H9 (cell line): ENCODE measurements around the gene SLC8B1. TPM values are rescaled to one million over a fixed set of nuclear protein-coding genes. Genes with fewer than 3 reads are reported as not detected.

Experiments used
- DNase-seq: peaks from one replicate; pipeline ENCODE4 v3.0.0-alpha.2; 2017
- H2AFZ ChIP-seq: one replicate; pipeline ENCODE4 v1.6.1; 2013; ENCODE audit warnings: mild to moderate bottlenecking, low read length, control low read depth, moderate library complexity
- H2AK5ac ChIP-seq: 2 replicates; pipeline ENCODE4 v1.6.1; 2013; ENCODE audit warnings: low read length, control low read depth, mixed read lengths; ENCODE audit not compliant: insufficient read length
- H2BK120ac ChIP-seq: one replicate; pipeline ENCODE4 v1.6.1; 2013; ENCODE audit warnings: low read depth, mild to moderate bottlenecking, low read length, control low read depth, inconsistent platforms; ENCODE audit not compliant: poor library complexity, severe bottlenecking
- H2BK12ac ChIP-seq: 2 replicates; pipeline ENCODE4 v1.6.1; 2013; ENCODE audit warnings: low read length, control low read depth, mixed read lengths, low read depth; ENCODE audit not compliant: insufficient read length
- H2BK15ac ChIP-seq: 2 replicates; pipeline ENCODE4 v1.6.1; 2013; ENCODE audit warnings: low read depth, low read length, control low read depth
- H2BK20ac ChIP-seq: one replicate; pipeline ENCODE4 v1.6.1; 2013; ENCODE audit warnings: low read depth, mild to moderate bottlenecking, low read length, control low read depth, inconsistent platforms; ENCODE audit not compliant: poor library complexity, severe bottlenecking
- H2BK5ac ChIP-seq: 2 replicates; pipeline ENCODE4 v1.6.1; 2013; ENCODE audit warnings: low read length, control low read depth, mixed read lengths; ENCODE audit not compliant: insufficient read length
- H3K14ac ChIP-seq: 2 replicates; pipeline ENCODE4 v1.6.1; 2013; ENCODE audit warnings: low read length, control low read depth; ENCODE audit not compliant: insufficient read depth
- H3K18ac ChIP-seq: 2 replicates; pipeline ENCODE4 v1.6.1; 2013; ENCODE audit warnings: low read depth, mild to moderate bottlenecking, mixed read lengths, low read length, control low read depth; ENCODE audit not compliant: insufficient read length
- H3K23ac ChIP-seq: 2 replicates; pipeline ENCODE4 v1.6.1; 2013; ENCODE audit warnings: low read length, control low read depth, mixed read lengths, low read depth; ENCODE audit not compliant: insufficient read length
- H3K23me2 ChIP-seq: 2 replicates; pipeline ENCODE4 v1.6.1; 2013; ENCODE audit warnings: low read depth, mild to moderate bottlenecking, mixed read lengths, low read length, control low read depth; ENCODE audit not compliant: insufficient read length, poor library complexity, severe bottlenecking
- H3K27ac ChIP-seq: 2 replicates; pipeline ENCODE4 v1.5.1; 2013; ENCODE audit warnings: low read length, control low read depth, mixed read lengths, low read depth; ENCODE audit not compliant: insufficient read length
- H3K27me3 ChIP-seq: 2 replicates; pipeline ENCODE4 v1.6.1; 2013; ENCODE audit warnings: low read length, control low read depth, inconsistent platforms; ENCODE audit not compliant: insufficient read depth
- H3K4ac ChIP-seq: 2 replicates; pipeline ENCODE4 v1.6.1; 2013; ENCODE audit warnings: low read depth, mild to moderate bottlenecking, control low read depth, inconsistent platforms, low read length, moderate library complexity
- H3K4me1 ChIP-seq: 2 replicates; pipeline ENCODE4 v1.6.1; 2013; ENCODE audit warnings: low read length, control low read depth, inconsistent platforms; ENCODE audit not compliant: insufficient read depth
- H3K4me2 ChIP-seq: 2 replicates; pipeline ENCODE4 v1.6.1; 2013; ENCODE audit warnings: low read length, control low read depth, mixed read lengths; ENCODE audit not compliant: insufficient read length, insufficient read depth
- H3K56ac ChIP-seq: 2 replicates; pipeline ENCODE4 v1.6.1; 2013; ENCODE audit warnings: low read depth, mild to moderate bottlenecking, mixed read lengths, low read length, control low read depth; ENCODE audit not compliant: insufficient read length
- H3K79me1 ChIP-seq: 2 replicates; pipeline ENCODE4 v1.6.1; 2013; ENCODE audit warnings: low read depth, mild to moderate bottlenecking, moderate library complexity, low read length, control low read depth, inconsistent platforms; ENCODE audit not compliant: insufficient read depth, poor library complexity, severe bottlenecking
- H3K79me2 ChIP-seq: 2 replicates; pipeline ENCODE4 v1.6.1; 2013; ENCODE audit warnings: low read length, control low read depth, inconsistent platforms; ENCODE audit not compliant: insufficient read depth
- H3K9ac ChIP-seq: 2 replicates; pipeline ENCODE4 v1.6.1; 2013; ENCODE audit warnings: low read length, control low read depth, mixed read lengths; ENCODE audit not compliant: insufficient read length; ENCODE audit errors: extremely low read depth
- H3K9me3 ChIP-seq: one replicate; pipeline ENCODE4 v1.6.1; 2013; ENCODE audit warnings: low read depth, low read length, inconsistent platforms; ENCODE audit not compliant: control insufficient read depth
- H3T11ph ChIP-seq: one replicate; pipeline ENCODE4 v1.6.1; 2013; ENCODE audit warnings: mild to moderate bottlenecking, low read length, control low read depth, inconsistent platforms
- H4K20me1 ChIP-seq: one replicate; pipeline ENCODE4 v1.6.1; 2013; ENCODE audit not compliant: control insufficient read depth, insufficient read length, insufficient read depth
- H4K5ac ChIP-seq: 2 replicates; pipeline ENCODE4 v1.6.1; 2013; ENCODE audit warnings: low read depth, mild to moderate bottlenecking, mixed read lengths, low read length, control low read depth; ENCODE audit not compliant: insufficient read length
- H4K8ac ChIP-seq: replicated peaks from 2 replicates; pipeline ENCODE4 v1.6.1; 2013; ENCODE audit warnings: low read length, control low read depth, mixed read lengths, low read depth; ENCODE audit not compliant: insufficient read length
- H4K91ac ChIP-seq: 2 replicates; pipeline ENCODE4 v1.6.1; 2013; ENCODE audit warnings: low read depth, mild to moderate bottlenecking, moderate library complexity, mixed read lengths, low read length, control low read depth; ENCODE audit not compliant: insufficient read length
- H3K27ac Mint-ChIP-seq, 3 experiments: 2 replicates in 2 of 3; 3 replicates in 1 of 3; pipeline ENCODE4 v1.8.0; 2020 to 2021; ENCODE audit warnings: mixed read lengths in 3 of 3, mild to moderate bottlenecking in 1 of 3, moderate library complexity in 1 of 3
- H3K27me3 Mint-ChIP-seq: 2 replicates; pipeline ENCODE4 v1.8.0; 2021; ENCODE audit warnings: low read depth, mild to moderate bottlenecking, moderate library complexity, mixed read lengths
- H3K36me3 Mint-ChIP-seq, 3 experiments: 2 replicates in 2 of 3; 3 replicates in 1 of 3; pipeline ENCODE4 v1.8.0; 2020 to 2021; ENCODE audit warnings: low read depth in 3 of 3, mixed read lengths in 3 of 3; ENCODE audit not compliant: insufficient read depth in 1 of 3
- H3K4me1 Mint-ChIP-seq, 2 experiments: 2 replicates each; pipeline ENCODE4 v1.8.0; 2020; ENCODE audit warnings: mixed read lengths in 2 of 2
- H3K4me3 Mint-ChIP-seq, 2 experiments: 2 replicates in 1 of 2; 3 replicates in 1 of 2; pipeline ENCODE4 v1.8.0; 2020 to 2021; ENCODE audit warnings: mild to moderate bottlenecking in 2 of 2, mixed read lengths in 2 of 2, moderate library complexity in 1 of 2
- H3K9me3 Mint-ChIP-seq, 2 experiments: 2 replicates in 1 of 2; 3 replicates in 1 of 2; pipeline ENCODE4 v1.8.0; 2020; ENCODE audit warnings: mild to moderate bottlenecking in 2 of 2, mixed read lengths in 2 of 2, moderate library complexity in 1 of 2
- CTCF ChIP-seq: fragments of 200-600 bp; sonication (generic); conservative IDR thresholded peaks from 3 replicates; pipeline ENCODE4 v1.8.0; 2021; ENCODE audit warnings: antibody characterized with exemption, mild to moderate bottlenecking
- WGBS: extraction: QIAGEN DNeasy Blood & Tissue Kit; methylation state at CpG from one replicate; pipeline ENCODE4 v1.1.7; 2013; ENCODE audit warnings: missing lambda C conversion rate, low lambda C conversion rate, mixed read lengths; ENCODE audit not compliant: insufficient read length; ENCODE audit errors: extremely low coverage; 5-methylcytosine and 5-hydroxymethylcytosine counted together
- total RNA-seq: library from RNA; stranded (reverse); gene quantifications from 2 replicates; pipeline ENCODE4 v1.2.1, GENCODE V29; 2021

SLC8B1 gene
- total RNA-seq, 1 experiment from 2014 or later = 10.4 TPM

GRCh38 chr12:113346353-113346752, 11.4 kb upstream of the SLC8B1 start:
- Histone ChIP-seq H4K20me1 (no peaks in the 10 kb centered on the region), H3K4me1 (no peaks in the 10 kb centered on the region; the same call in 1 of the 2 replicates), H3T11ph (no peak overlapping the region), H4K5ac (no peak overlapping the region), H2BK20ac (no peak overlapping the region), H3K23me2 (no peaks in the 10 kb centered on the region), H4K91ac (no peak overlapping the region), H3K23ac (no peak overlapping the region), H3K4me2 (no peak overlapping the region), H3K79me1 (no peaks in the 10 kb centered on the region), H2AK5ac (no peak overlapping the region), H4K8ac (no peak overlapping the region), H3K79me2 (no peaks in the 10 kb centered on the region), H2BK12ac (no peak overlapping the region), H3K4ac (no peak overlapping the region), H3K9ac (no peak overlapping the region), H3K56ac (no peak overlapping the region), H3K18ac (no peak overlapping the region), H2BK5ac (no peak overlapping the region), H2BK15ac (no peak overlapping the region), H3K9me3 (no peaks in the 10 kb centered on the region), H3K27ac (no peak overlapping the region), H3K27me3 (no peaks in the 10 kb centered on the region), H2AFZ (no peak overlapping the region), H2BK120ac (no peak overlapping the region), H3K14ac (no peak overlapping the region)
- Mint-ChIP-seq H3K36me3 (no peaks in the 10 kb centered on the region), H3K4me1 (peaks cover 7 to 17% of the 10 kb centered on the region in 2 experiments), H3K9me3 (no peaks in the 10 kb centered on the region), H3K27me3 (peaks cover 8% of the 10 kb centered on the region), H3K27ac (no peak overlapping the region), H3K4me3 (no peak overlapping the region)
- DNase-seq = no peak
- no CpG with 5 or more reads among the region's 5 CpGs for WGBS
- no peak for TF ChIP-seq CTCF
